HG03442 (cell line): ENCODE results near the gene GMDS.

Experiments
- ATAC-seq: cut with Tn5 transposase; IDR thresholded peaks from one replicate; pipeline ENCODE4 v1.9.1; 2021; ENCODE audit warnings: mild to moderate bottlenecking, moderate library complexity; ENCODE audit not compliant: unreplicated experiment

GMDS gene

GRCh38 chr6:1913577-1913976, 331.8 kb downstream of the GMDS start:
- ATAC-seq: no peak

- ATAC-seq: no peak
Measured at GRCh38 chr6:1912731-1913130, 332.7 kb downstream of the GMDS start.

GRCh38 chr6:1911474-1911873, 333.9 kb downstream of the GMDS start:
- ATAC-seq: no peak

GRCh38 chr6:1910621-1911407, 334.6 kb downstream of the GMDS start:
- no peak for ATAC-seq

- ATAC-seq: no peak
Measured at GRCh38 chr6:1908784-1909183, 336.6 kb downstream of the GMDS start.

GRCh38 chr6:1906609-1907008, 338.8 kb downstream of the GMDS start:
- ATAC-seq: no peak

GRCh38 chr6:1906014-1906413, 339.4 kb downstream of the GMDS start:
- no peak for ATAC-seq

- ATAC-seq: no peak
Measured at GRCh38 chr6:1904898-1905297, 340.5 kb downstream of the GMDS start.

- ATAC-seq: no peak
Measured at GRCh38 chr6:1904466-1904799, 341.0 kb downstream of the GMDS start.

GRCh38 chr6:1903780-1904465, 341.5 kb downstream of the GMDS start:
- ATAC-seq: no peak

- no peak for ATAC-seq
Measured at GRCh38 chr6:1901556-1901955, 343.8 kb downstream of the GMDS start.

GRCh38 chr6:1896897-1897296, 348.5 kb downstream of the GMDS start:
- ATAC-seq: no peak

GRCh38 chr6:1895721-1896120, 349.7 kb downstream of the GMDS start:
- no peak for ATAC-seq

- no peak for ATAC-seq
Measured at GRCh38 chr6:1894954-1895353, 350.5 kb downstream of the GMDS start.

- ATAC-seq: no peak
Measured at GRCh38 chr6:1893470-1894130, 351.8 kb downstream of the GMDS start.

GRCh38 chr6:1892716-1893115, 352.7 kb downstream of the GMDS start:
- ATAC-seq: no peak

GRCh38 chr6:1890987-1891386, 354.4 kb downstream of the GMDS start:
- ATAC-seq: no peak

GRCh38 chr6:1890071-1890470, 355.3 kb downstream of the GMDS start:
- no peak for ATAC-seq

- no peak for ATAC-seq
Measured at GRCh38 chr6:1885576-1886011, 359.8 kb downstream of the GMDS start.

- no peak for ATAC-seq
Measured at GRCh38 chr6:1884313-1884712, 361.1 kb downstream of the GMDS start.

GRCh38 chr6:1878330-1878729, 367.1 kb downstream of the GMDS start:
- ATAC-seq: no peak

GRCh38 chr6:1873781-1874180, 371.6 kb downstream of the GMDS start:
- ATAC-seq: no peak
